ENCODE results near the gene CELF2. TPM values are rescaled to one million over a fixed set of nuclear protein-coding genes. Genes with fewer than 3 reads are reported as not detected.

Gene CELF2
- total and polyA plus RNA-seq, 9 of the 15 experiments (the other 6 are each of a cell fraction or from before 2014, with no cell fraction given): 4.0 to 20.3 (median 11.1) TPM

DNA sequence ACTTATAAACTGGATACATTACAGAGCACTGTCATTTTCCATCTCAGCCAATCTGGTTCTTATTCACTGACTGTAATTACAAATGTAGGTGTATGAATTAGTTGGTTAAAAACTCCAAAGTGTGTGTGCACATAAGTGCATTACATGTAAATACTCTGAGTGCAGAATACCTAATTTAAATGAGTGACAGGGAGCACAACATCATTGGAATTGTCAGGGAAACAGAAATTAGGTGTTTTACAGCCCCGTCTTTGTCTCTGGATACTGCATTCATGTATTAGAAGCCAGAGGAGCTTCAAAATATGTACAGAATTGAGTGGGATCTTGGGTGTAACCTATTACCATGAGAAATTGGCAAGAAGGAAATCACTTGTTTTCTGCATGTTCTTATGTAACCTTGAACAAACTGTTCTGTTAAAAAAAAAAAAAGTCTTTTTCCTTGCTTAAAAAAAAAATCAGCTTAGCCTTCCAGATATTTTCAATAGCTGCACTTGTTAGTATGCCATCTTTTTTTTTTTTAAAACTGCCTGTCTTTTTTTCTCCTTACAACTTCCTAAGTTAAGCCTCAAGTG is 31.1 kb downstream of the CELF2 start:
- H3K4me2 ChIP-seq (ENCODE audit: insufficient read depth, low read length): no peak overlapping the region
- intact Hi-C loops (cut with micrococcal nuclease): no loop called here
- no peaks in the 10 kb centered on the region for H3K9me3 ChIP-seq (replicated peaks; ENCODE audit: control insufficient read depth, insufficient read depth, low read depth, low read length)
- peaks cover 4 to 14% of the 10 kb centered on the region in 2 experiments for H3K27me3 ChIP-seq (ENCODE audit: control insufficient read depth in 2 of 2, insufficient read depth in 2 of 2, low read length in 2 of 2)
- no peak overlapping the region for H3K9ac ChIP-seq (ENCODE audit: insufficient read depth in 1 of 2, low read depth in 2 of 2, low read length in 2 of 2)
- H3K4me1 ChIP-seq (replicated peaks in 1 of 2; ENCODE audit: control insufficient read depth in 2 of 2, insufficient read depth in 2 of 2, low read length in 2 of 2): no peaks in the 10 kb centered on the region; a peak in 1 of 5 replicates
- H3K79me2 ChIP-seq (ENCODE audit: control insufficient read depth, insufficient read depth, low read length): no peaks in the 10 kb centered on the region
- H3K9me1 ChIP-seq (ENCODE audit: control insufficient read depth, insufficient read depth, low read length): no peaks in the 10 kb centered on the region
- H3K4me3 ChIP-seq: no peak overlapping the region
- H3K36me3 ChIP-seq (ENCODE audit: control insufficient read depth, insufficient read depth, low read length): no peaks in the 10 kb centered on the region
- in situ Hi-C loops (cut with MboI): loop anchor here (25.0 kb wide), 1 partner anchor 1711 kb away; no protein-coding TSS in a partner anchor
- DNase-seq (ENCODE audit: extremely low read depth in 1 of 4, low spot score in 3 of 4) (no peak), ATAC-seq (no peak), FAIRE-seq (no peak)
- H2AFZ ChIP-seq (ENCODE audit: low read depth, low read length): no peak overlapping the region
- WGBS (ENCODE audit: insufficient coverage, low coverage, missing lambda C conversion rate): 0% methylated on average over 1 of the region's 1 CpG
- no peak overlapping the region for H3K27ac ChIP-seq (ENCODE audit: extremely low read depth, low read depth, low read length)
- POLR2A ChIA-PET: interaction anchor here (0.6 kb wide), 1 partner anchor 155 kb away, joined by 3 read pairs; no protein-coding TSS in a partner anchor
- CTCF ChIA-PET (ENCODE audit: low intra/inter-chr PET ratio): interaction anchor here (0.6 kb wide), 1 partner anchor 29 kb away, joined by 3 read pairs; no protein-coding TSS in a partner anchor
- BruUV-seq (replicated peaks): no TSS peak
- no peaks in the 10 kb centered on the region for H4K20me1 ChIP-seq (replicated peaks; ENCODE audit: control insufficient read depth, insufficient read depth, low read length)
- no peak for TF ChIP-seq MEIS2 (IDR thresholded peaks at IDR 0.05; ENCODE audit: partially characterized antibody)
- TF ChIP-seq MCM5 (IDR thresholded peaks at IDR 0.05; ENCODE audit: low read depth): no peak
- no peak for TF ChIP-seq ZEB2 (IDR thresholded peaks at IDR 0.05)
- no peak for TF ChIP-seq MIER1 (IDR thresholded peaks at IDR 0.05; ENCODE audit: low read depth)
- no peak for TF ChIP-seq MAFK (IDR thresholded peaks at IDR 0.05; ENCODE audit: low read length)
- TF ChIP-seq UBTF (IDR thresholded peaks at IDR 0.05; ENCODE audit: borderline replicate concordance in 1 of 2, low read depth in 2 of 2, low read length in 2 of 2): no peak
- no peak for TF ChIP-seq PRMT5 (CRISPR knock-in tag; IDR thresholded peaks at IDR 0.05)
- no peak for TF ChIP-seq GATAD2A (IDR thresholded peaks at IDR 0.05)
- TF ChIP-seq, protein P1, sequence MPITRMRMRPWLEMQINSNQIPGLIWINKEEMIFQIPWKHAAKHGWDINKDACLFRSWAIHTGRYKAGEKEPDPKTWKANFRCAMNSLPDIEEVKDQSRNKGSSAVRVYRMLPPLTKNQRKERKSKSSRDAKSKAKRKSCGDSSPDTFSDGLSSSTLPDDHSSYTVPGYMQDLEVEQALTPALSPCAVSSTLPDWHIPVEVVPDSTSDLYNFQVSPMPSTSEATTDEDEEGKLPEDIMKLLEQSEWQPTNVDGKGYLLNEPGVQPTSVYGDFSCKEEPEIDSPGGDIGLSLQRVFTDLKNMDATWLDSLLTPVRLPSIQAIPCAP (CRISPR knock-in tag; IDR thresholded peaks at IDR 0.05; ENCODE audit: borderline replicate concordance): no peak
- TF ChIP-seq, protein P2, sequence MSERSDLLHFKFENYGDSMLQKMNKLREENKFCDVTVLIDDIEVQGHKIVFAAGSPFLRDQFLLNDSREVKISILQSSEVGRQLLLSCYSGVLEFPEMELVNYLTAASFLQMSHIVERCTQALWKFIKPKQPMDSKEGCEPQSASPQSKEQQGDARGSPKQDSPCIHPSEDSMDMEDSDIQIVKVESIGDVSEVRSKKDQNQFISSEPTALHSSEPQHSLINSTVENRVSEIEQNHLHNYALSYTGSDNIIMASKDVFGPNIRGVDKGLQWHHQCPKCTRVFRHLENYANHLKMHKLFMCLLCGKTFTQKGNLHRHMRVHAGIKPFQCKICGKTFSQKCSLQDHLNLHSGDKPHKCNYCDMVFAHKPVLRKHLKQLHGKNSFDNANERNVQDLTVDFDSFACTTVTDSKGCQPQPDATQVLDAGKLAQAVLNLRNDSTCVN (CRISPR knock-in tag; IDR thresholded peaks at IDR 0.05): no peak
- TF ChIP-seq CHD1 (IDR thresholded peaks at IDR 0.05; ENCODE audit: low read length): no peak
- TF ChIP-seq FIP1L1 (IDR thresholded peaks at IDR 0.05; ENCODE audit: low read depth, low read length, poor library complexity, severe bottlenecking): no peak
- no peak for TF ChIP-seq ZFPM2 (CRISPR knock-in tag; IDR thresholded peaks at IDR 0.05)
- TF ChIP-seq E2F8 (IDR thresholded peaks at IDR 0.05; ENCODE audit: low read depth, partially characterized antibody): no peak
- no peak for TF ChIP-seq ILK (tag; IDR thresholded peaks at IDR 0.05; ENCODE audit: borderline replicate concordance, low read depth)
- no peak for TF ChIP-seq ZKSCAN1 (IDR thresholded peaks at IDR 0.05; ENCODE audit: low read depth, low read length)

Data from K562 (cell line).